K562 (cell line): ENCODE data around the gene CALHM1. TPM values are rescaled to one million over a fixed set of nuclear protein-coding genes. Genes with fewer than 3 reads are reported as not detected.
A peak's percentile ranks its signal among the peaks of the same experiment; 100 is the strongest.

ENCODE experiments used
- CBFA2T3 ChIP-seq: fragments of 450-650 bp; IDR thresholded peaks from 2 replicates; pipeline ENCODE4 v1.6.1; 2017
- CHD4 ChIP-seq: fragments of 200-600 bp; sonication (generic); IDR thresholded peaks from 3 replicates; pipeline ENCODE4 v1.6.1; 2012; ENCODE audit warnings: low read depth, mild to moderate bottlenecking, mixed read lengths, low read length, inconsistent platforms; ENCODE audit not compliant: insufficient read depth, insufficient replicate concordance, poor library complexity, severe bottlenecking
- CTBP1 ChIP-seq: fragments of 450-650 bp; IDR thresholded peaks from 2 replicates; pipeline ENCODE4 v1.6.1; 2016; ENCODE audit warnings: borderline replicate concordance
- CXXC5 ChIP-seq: fragments of 250-450 bp; sonication (Bioruptor Pico); IDR thresholded peaks from 2 replicates; pipeline ENCODE4 v1.8.0; 2022; ENCODE audit warnings: inconsistent platforms, mild to moderate bottlenecking, moderate library complexity
- IFI16 ChIP-seq: fragments of 250-450 bp; sonication (Bioruptor Pico); IDR thresholded peaks from 2 replicates; pipeline ENCODE4 v2.1.2; 2022; ENCODE audit warnings: mild to moderate bottlenecking, inconsistent platforms
- JUN ChIP-seq, 2 experiments: sonication (generic) in 1 of 2; formaldehyde crosslinking in 1 of 2; IDR thresholded peaks; 2 replicates each; pipeline versions ENCODE4 v1.6.1 to v1.8.0; 2012 to 2022; ENCODE audit warnings: borderline replicate concordance in 2 of 2, mild to moderate bottlenecking in 2 of 2, improper control_type of control experiment in 1 of 2, low read depth in 1 of 2, low read length in 1 of 2, missing genetic modification reagents in 1 of 2
- KAT8 ChIP-seq: fragments of 450-650 bp; IDR thresholded peaks from 2 replicates; pipeline ENCODE4 v1.6.1; 2016; ENCODE audit warnings: low read depth, mild to moderate bottlenecking
- MTA3 ChIP-seq: fragments of 450-650 bp; formaldehyde crosslinking; IDR thresholded peaks from 2 replicates; pipeline ENCODE4 v1.6.1; 2017; ENCODE audit warnings: mild to moderate bottlenecking, borderline replicate concordance
- NFIC ChIP-seq: fragments of 450-650 bp; IDR thresholded peaks from 2 replicates; pipeline ENCODE4 v1.6.1; 2017; ENCODE audit warnings: mild to moderate bottlenecking, inconsistent platforms
- POLR2B ChIP-seq: fragments of 450-650 bp; IDR thresholded peaks from 2 replicates; pipeline ENCODE4 v1.6.1; 2018; ENCODE audit warnings: low read depth; ENCODE audit not compliant: partially characterized antibody
- SIRT6 ChIP-seq: IDR thresholded peaks from one replicate; pipeline ENCODE4 v1.6.1; 2012; ENCODE audit warnings: low read depth, mild to moderate bottlenecking, control low read depth, inconsistent platforms, low read length, moderate library complexity
- SMC3 ChIP-seq: conservative IDR thresholded peaks from 2 replicates; pipeline ENCODE4 v1.6.1; 2011; ENCODE audit warnings: low read depth, low read length, improper control_type of control experiment; ENCODE audit not compliant: insufficient read depth
- STAT5A ChIP-seq: IDR thresholded peaks from 2 replicates; pipeline ENCODE4 v1.6.1; 2012; ENCODE audit warnings: low read length, inconsistent platforms, borderline replicate concordance
- TAF15 ChIP-seq: fragments of 200-400 bp; formaldehyde crosslinking; IDR thresholded peaks from 2 replicates; pipeline ENCODE4 v1.6.1; 2017; ENCODE audit warnings: mild to moderate bottlenecking, low read depth, low read length, moderate library complexity
- TBP ChIP-seq: optimal IDR thresholded peaks from 2 replicates; pipeline ENCODE3; 2011; ENCODE audit warnings: low read depth, low read length, improper control_type of control experiment
- TGIF2 ChIP-seq: sonication (generic); formaldehyde crosslinking; IDR thresholded peaks from 2 replicates; pipeline ENCODE4 v1.8.1; 2022; ENCODE audit warnings: mild to moderate bottlenecking, missing genetic modification reagents, moderate library complexity
- XRCC4 ChIP-seq: IDR thresholded peaks from one replicate; pipeline ENCODE4 v1.6.1; 2011; ENCODE audit not compliant: insufficient read depth, insufficient read length; ENCODE audit errors: extremely low read depth
- polyA plus RNA-seq, 8 experiments: library from polyadenylated mRNA; depleted of rRNA in 4 of 8; stranded (reverse) in 5 of 8; unstranded in 3 of 8; fragments of >200 nt; fragmentation: Nextera tagmentation in 2 of 8; fragmentation: Illumina TruSeq in 1 of 8; extraction: Ambion mirVana in 2 of 8; extraction: Trizol in 1 of 8; gene quantifications; 2 replicates each; pipeline versions ENCODE4 v1.2.1 to v1.2.3, GENCODE V29; 2011 to 2014; ENCODE audit warnings: inconsistent platforms in 1 of 8, missing spikeins in 1 of 8
- total RNA-seq, 7 experiments: library from RNA; depleted of rRNA in 6 of 7; stranded (reverse); fragments of >200 nt in 6 of 7; fragmentation: Illumina TruSeq in 2 of 7; extraction: Trizol in 2 of 7; gene quantifications; 2 replicates each; pipeline versions ENCODE4 v1.2.1 to v1.2.3, GENCODE V29; 2011 to 2021; ENCODE audit warnings: low replicate concordance in 1 of 7
- TF ChIP-seq, protein P1 (sequence below): fragments of 250-450 bp; sonication (Bioruptor Pico); IDR thresholded peaks from 2 replicates; pipeline ENCODE4 v1.8.0; 2022; ENCODE audit warnings: moderate library complexity, mild to moderate bottlenecking, inconsistent platforms
- TF ChIP-seq, protein P2 (sequence below): conservative IDR thresholded peaks from 2 replicates; pipeline ENCODE4 v1.6.1; 2011; ENCODE audit warnings: low read depth, mild to moderate bottlenecking, low read length; ENCODE audit not compliant: control insufficient read depth
- TF ChIP-seq, protein P3 (sequence below): fragments of 450-650 bp; formaldehyde crosslinking; IDR thresholded peaks from 2 replicates; pipeline ENCODE4 v1.4.0; 2020; ENCODE audit warnings: mild to moderate bottlenecking, moderate library complexity
- TF ChIP-seq, protein P4 (sequence below): IDR thresholded peaks from 3 replicates; pipeline ENCODE4 v1.6.1; 2011; ENCODE audit warnings: borderline replicate concordance, mild to moderate bottlenecking, moderate library complexity; ENCODE audit not compliant: insufficient read length; ENCODE audit errors: extremely low read depth
- TF ChIP-seq, protein P5 (sequence below): fragments of 250-450 bp; sonication (Bioruptor Pico); IDR thresholded peaks from 2 replicates; pipeline ENCODE4 v1.5.0; 2021

The CALHM1 gene
- total and polyA plus RNA-seq, 9 of the 15 experiments (the other 6 are each of a cell fraction or from before 2014, with no cell fraction given), result 0.03 TPM; not detected in 8

DNA sequence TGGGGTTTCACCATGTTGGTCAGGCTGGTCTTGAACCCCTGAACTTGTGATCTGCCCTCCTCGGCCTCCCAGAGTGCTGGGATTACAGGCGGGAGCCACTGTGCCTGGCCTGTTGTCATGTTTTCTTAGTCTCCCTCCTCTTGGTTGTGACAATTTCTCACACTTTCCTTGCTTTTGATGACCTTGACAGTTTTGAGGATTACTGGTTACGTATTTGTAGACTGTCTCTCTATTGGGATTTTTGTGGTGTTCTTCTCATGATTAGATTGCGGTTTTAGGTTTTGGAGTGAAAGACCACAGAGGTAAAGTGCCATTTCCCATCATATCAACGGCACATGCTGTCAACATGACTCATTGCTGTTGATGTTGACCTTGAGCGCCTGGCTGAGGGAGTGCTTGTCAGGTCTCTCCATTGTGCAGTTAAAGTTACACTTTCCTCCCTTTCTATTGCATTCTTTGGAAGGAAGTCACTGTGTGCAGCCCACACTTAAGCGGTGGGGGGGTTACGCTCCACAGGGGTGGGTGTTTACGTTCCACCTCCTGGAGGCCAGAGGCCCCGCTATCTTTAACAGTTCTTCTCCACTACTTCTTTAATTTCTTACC, 45.6 kb upstream of the CALHM1 start (continued):
- TF ChIP-seq CHD4 (no peak), SIRT6 (no peak), IFI16 (CRISPR knock-in tag) (no peak), XRCC4 (no peak), POLR2B (no peak), CBFA2T3 (peak; percentile 89), CXXC5 (CRISPR knock-in tag) (peak; percentile 66), SMC3 (no peak), NFIC (no peak; the same call in 1 of the 2 replicates), CTBP1 (peak; percentile 90), MTA3 (peak; percentile 73; the same call in 1 of the 2 replicates), STAT5A (peak; percentile 60), KAT8 (no peak), TBP (no peak), TAF15 (no peak), JUN (IDR thresholded peaks at IDR 0.05; ENCODE audit: borderline replicate concordance, low read depth, low read length) (peak; percentile 89), JUN (CRISPR knock-in tag; IDR thresholded peaks at IDR 0.05; ENCODE audit: borderline replicate concordance) (peak; percentile 54; the same call in 1 of the 2 replicates), TGIF2 (CRISPR knock-in tag) (no peak)
- TF ChIP-seq, protein P1, sequence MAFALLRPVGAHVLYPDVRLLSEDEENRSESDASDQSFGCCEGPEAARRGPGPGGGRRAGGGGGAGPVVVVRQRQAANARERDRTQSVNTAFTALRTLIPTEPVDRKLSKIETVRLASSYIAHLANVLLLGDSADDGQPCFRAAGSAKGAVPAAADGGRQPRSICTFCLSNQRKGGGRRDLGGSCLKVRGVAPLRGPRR, result no peak
- TF ChIP-seq, protein P2, sequence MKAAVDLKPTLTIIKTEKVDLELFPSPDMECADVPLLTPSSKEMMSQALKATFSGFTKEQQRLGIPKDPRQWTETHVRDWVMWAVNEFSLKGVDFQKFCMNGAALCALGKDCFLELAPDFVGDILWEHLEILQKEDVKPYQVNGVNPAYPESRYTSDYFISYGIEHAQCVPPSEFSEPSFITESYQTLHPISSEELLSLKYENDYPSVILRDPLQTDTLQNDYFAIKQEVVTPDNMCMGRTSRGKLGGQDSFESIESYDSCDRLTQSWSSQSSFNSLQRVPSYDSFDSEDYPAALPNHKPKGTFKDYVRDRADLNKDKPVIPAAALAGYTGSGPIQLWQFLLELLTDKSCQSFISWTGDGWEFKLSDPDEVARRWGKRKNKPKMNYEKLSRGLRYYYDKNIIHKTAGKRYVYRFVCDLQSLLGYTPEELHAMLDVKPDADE, result no peak
- TF ChIP-seq, protein P3, sequence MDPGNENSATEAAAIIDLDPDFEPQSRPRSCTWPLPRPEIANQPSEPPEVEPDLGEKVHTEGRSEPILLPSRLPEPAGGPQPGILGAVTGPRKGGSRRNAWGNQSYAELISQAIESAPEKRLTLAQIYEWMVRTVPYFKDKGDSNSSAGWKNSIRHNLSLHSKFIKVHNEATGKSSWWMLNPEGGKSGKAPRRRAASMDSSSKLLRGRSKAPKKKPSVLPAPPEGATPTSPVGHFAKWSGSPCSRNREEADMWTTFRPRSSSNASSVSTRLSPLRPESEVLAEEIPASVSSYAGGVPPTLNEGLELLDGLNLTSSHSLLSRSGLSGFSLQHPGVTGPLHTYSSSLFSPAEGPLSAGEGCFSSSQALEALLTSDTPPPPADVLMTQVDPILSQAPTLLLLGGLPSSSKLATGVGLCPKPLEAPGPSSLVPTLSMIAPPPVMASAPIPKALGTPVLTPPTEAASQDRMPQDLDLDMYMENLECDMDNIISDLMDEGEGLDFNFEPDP (CRISPR knock-in tag), result no peak
- TF ChIP-seq, protein P4, sequence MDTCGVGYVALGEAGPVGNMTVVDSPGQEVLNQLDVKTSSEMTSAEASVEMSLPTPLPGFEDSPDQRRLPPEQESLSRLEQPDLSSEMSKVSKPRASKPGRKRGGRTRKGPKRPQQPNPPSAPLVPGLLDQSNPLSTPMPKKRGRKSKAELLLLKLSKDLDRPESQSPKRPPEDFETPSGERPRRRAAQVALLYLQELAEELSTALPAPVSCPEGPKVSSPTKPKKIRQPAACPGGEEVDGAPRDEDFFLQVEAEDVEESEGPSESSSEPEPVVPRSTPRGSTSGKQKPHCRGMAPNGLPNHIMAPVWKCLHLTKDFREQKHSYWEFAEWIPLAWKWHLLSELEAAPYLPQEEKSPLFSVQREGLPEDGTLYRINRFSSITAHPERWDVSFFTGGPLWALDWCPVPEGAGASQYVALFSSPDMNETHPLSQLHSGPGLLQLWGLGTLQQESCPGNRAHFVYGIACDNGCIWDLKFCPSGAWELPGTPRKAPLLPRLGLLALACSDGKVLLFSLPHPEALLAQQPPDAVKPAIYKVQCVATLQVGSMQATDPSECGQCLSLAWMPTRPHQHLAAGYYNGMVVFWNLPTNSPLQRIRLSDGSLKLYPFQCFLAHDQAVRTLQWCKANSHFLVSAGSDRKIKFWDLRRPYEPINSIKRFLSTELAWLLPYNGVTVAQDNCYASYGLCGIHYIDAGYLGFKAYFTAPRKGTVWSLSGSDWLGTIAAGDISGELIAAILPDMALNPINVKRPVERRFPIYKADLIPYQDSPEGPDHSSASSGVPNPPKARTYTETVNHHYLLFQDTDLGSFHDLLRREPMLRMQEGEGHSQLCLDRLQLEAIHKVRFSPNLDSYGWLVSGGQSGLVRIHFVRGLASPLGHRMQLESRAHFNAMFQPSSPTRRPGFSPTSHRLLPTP, result no peak
- TF ChIP-seq, protein P5, sequence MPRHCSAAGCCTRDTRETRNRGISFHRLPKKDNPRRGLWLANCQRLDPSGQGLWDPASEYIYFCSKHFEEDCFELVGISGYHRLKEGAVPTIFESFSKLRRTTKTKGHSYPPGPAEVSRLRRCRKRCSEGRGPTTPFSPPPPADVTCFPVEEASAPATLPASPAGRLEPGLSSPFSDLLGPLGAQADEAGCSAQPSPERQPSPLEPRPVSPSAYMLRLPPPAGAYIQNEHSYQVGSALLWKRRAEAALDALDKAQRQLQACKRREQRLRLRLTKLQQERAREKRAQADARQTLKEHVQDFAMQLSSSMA (CRISPR knock-in tag), result no peak
